HG02938 (cell line): ENCODE results near the gene THRB.
"Not testable (repeated sequence)": the region's sequence is repeated elsewhere in the genome, so short reads cannot be mapped to it uniquely, and the experiment has no call there.

Experiments used
- ATAC-seq: cut with Tn5 transposase; IDR thresholded peaks from one replicate; pipeline ENCODE4 v1.9.1; 2021; ENCODE audit warnings: mild to moderate bottlenecking, moderate library complexity; ENCODE audit not compliant: unreplicated experiment

THRB gene

GRCh38 chr3:24451461-24452099 lies 43.1 kb downstream of the THRB start:
- ATAC-seq = no peak

- no peak for ATAC-seq
Observed at GRCh38 chr3:24450160-24450907, 44.3 kb downstream of the THRB start.

GRCh38 chr3:24447836-24448235 lies 46.8 kb downstream of the THRB start:
- no peak for ATAC-seq

- ATAC-seq = no peak
Observed at GRCh38 chr3:24446032-24446431, 48.6 kb downstream of the THRB start.

- no peak for ATAC-seq
Observed at GRCh38 chr3:24443476-24443875, 51.2 kb downstream of the THRB start.

- ATAC-seq = no peak
Observed at GRCh38 chr3:24440760-24441464, 53.7 kb downstream of the THRB start.

GRCh38 chr3:24439021-24439420 lies 55.6 kb downstream of the THRB start:
- no peak for ATAC-seq

GRCh38 chr3:24437326-24437725 lies 57.3 kb downstream of the THRB start:
- no peak for ATAC-seq

- no peak for ATAC-seq
Observed at GRCh38 chr3:24435584-24435983, 59.1 kb downstream of the THRB start.

- no peak for ATAC-seq
Observed at GRCh38 chr3:24434651-24435050, 60.0 kb downstream of the THRB start.

- no peak for ATAC-seq
Observed at GRCh38 chr3:24433838-24434591, 60.6 kb downstream of the THRB start.

- ATAC-seq = no peak
Observed at GRCh38 chr3:24432989-24433388, 61.7 kb downstream of the THRB start.

GRCh38 chr3:24428481-24428880 lies 66.2 kb downstream of the THRB start:
- ATAC-seq = no peak

- no peak for ATAC-seq
Observed at GRCh38 chr3:24426896-24427295, 67.8 kb downstream of the THRB start.

- ATAC-seq = not testable (repeated sequence)
Observed at GRCh38 chr3:24420829-24421228, 73.8 kb downstream of the THRB start.

- ATAC-seq = no peak
Observed at GRCh38 chr3:24420224-24420623, 74.4 kb downstream of the THRB start.

- ATAC-seq = no peak
Observed at GRCh38 chr3:24419067-24419791, 75.4 kb downstream of the THRB start.

GRCh38 chr3:24417730-24418129 lies 76.9 kb downstream of the THRB start:
- no peak for ATAC-seq

GRCh38 chr3:24416224-24416623 lies 78.4 kb downstream of the THRB start:
- ATAC-seq = no peak

GRCh38 chr3:24415824-24416223 lies 78.8 kb downstream of the THRB start:
- ATAC-seq = no peak

GRCh38 chr3:24413662-24414061 lies 81.0 kb downstream of the THRB start:
- ATAC-seq = not testable (repeated sequence)
